HG03060 (cell line): Measurements from ENCODE around the gene CREBBP.

Source experiments
- ATAC-seq: cut with Tn5 transposase; IDR thresholded peaks from one replicate; pipeline ENCODE4 v1.9.1; 2021; ENCODE audit warnings: low read depth, moderate number of reproducible peaks; ENCODE audit not compliant: unreplicated experiment

The CREBBP gene

DNA sequence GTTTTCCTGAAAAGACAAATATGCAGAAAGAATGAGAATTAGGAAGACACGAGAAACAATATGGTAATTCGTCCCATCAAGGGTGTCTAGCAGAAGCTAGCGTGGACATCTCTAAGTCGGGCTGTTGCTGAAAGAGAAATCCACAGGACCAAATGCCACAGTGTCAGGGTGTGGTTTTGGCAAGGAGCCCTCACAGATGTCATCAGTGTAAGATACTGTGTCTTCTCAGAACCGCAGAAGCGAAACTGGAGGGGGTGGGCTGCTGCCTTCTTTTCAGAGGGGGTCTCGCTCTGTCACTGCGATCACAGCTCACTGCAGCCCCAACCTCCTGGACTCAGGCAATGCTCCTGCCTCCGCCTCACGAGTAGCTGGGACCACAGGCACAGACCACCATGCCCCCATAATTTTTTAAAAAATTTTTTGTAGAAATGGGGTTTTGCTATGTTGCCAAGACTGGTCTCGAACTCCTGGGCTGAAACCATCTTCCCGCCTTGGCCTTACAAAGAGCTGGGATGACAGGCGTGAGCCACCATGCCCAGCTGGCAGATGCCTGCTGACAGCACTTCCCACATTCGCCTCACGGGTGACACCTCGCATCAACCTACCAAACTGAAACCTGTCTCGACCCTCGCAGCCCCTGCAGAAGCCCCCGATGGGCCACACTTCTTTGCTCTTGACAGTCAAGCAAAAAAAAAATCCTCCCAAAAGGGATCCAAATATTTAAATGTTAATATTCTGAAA, 189.4 kb downstream of the CREBBP start:
- ATAC-seq, result no peak

DNA sequence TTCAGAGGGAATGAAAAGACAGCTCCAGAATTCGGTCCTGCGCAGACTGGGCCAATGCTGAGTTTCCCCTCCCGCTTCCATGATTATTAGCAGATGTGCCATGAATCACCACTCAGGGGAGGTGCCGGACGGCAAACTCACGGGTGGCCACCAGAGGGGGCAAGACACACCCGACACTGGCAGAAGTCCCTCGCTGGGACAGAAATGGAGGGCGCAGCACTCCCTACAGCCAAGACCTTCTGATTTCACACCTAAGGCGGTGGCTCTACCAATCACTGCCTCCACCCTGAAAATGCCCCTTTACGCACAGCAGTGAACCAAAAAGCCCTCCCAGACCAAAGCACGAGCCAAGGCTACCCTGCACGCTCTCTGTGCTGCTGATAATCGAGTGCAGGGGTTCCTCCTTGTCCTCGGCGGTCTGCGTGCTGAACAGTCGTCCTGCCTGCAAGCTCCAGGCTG, 190.0 kb downstream of the CREBBP start:
- ATAC-seq, result no peak

DNA sequence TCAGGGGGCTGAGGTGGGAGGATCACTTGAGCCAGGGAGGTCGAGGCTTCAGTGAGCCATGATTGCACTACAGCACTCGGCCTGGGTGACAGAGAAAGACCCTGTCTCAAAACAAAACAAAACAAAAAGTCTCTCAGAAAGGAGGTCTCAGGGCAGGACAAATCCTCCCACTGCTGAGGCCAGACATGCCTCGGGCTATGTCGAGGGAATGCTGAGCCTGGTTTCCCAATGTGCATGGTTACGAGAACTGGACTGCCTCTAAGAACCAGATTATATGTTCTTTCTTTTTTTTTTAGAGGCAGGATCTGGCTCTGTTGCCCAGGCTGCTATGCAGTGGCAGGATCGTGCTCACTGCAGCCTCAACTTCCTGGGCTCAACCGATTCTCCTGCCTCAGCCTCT, 190.8 kb downstream of the CREBBP start:
- no peak for ATAC-seq

DNA sequence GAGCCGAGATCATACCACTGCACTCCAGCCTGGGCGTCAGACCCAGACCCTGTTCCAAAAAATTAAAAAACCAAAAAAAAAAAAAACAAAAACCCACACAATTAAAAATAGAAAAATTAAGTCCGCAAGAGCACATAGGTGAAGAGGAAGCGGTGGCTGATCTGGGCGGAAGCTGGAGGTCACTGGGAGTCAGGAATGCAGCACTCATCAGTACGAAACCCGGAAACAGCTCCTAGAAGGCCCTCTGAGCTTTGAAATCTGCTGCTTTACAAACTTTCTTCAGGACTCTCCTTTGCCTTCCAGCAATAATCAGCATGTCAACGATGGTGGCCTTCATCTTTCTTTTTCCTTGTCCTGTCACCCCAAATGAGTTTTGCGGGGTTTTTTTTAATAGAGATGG, 192.7 kb downstream of the CREBBP start:
- ATAC-seq, result no peak

DNA sequence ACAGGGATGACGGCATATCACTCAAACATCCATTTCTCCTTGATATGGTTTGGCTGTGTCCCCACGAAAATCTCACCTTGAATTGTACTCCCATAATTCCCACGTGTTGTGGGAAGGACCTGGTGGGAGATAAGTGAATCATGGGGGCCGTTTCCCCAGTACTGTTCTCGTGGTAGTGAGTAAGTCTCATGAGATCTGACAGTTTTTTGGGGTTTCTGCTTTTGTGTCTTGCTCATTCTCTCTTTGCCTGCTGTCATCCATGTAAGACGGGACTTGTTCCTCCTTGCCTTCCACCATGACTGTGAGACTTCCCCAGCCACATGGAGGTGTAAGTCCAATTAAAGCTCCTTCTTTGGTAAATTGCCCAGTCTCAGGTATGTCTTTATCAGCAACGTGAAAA, 193.5 kb downstream of the CREBBP start:
- ATAC-seq, result no peak

DNA sequence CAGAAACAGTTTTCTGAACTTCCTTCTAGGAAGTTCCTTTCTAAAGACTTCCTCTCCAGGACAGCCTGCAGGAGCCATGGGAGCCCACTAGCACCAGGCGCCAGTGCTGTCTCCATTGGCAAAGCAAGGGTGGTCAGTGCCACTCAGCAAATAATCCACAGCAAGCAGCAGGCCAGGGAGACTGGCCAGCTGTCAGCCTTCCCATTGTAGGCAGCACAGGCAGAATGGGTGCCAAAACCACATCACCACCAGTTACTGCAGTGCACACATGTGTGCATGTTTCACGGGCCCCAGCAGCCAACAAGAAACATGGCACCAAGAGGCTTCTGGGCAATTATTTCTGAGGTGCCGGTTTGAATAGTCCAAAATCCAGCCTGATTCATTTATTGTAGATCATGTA, 199.3 kb downstream of the CREBBP start:
- no peak for ATAC-seq

DNA sequence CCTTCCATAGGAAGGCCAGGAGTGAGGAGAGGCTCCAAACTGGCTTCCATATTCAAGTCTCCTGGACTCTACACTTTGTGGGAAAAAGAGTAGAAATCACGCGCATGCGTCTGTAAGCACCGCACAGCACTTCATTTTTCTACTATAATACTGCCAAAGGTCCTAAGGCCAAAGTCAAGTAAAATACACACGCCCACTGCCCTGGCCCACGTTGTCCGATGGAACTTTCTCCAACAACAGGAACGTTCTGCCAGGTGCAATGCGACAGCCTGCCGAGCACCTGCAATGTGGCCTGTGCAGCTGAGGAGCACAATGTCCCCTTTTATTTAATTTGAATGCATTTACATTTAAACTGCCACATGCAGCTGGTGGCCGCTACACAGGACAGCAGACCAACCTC, 202.5 kb downstream of the CREBBP start:
- no peak for ATAC-seq

DNA sequence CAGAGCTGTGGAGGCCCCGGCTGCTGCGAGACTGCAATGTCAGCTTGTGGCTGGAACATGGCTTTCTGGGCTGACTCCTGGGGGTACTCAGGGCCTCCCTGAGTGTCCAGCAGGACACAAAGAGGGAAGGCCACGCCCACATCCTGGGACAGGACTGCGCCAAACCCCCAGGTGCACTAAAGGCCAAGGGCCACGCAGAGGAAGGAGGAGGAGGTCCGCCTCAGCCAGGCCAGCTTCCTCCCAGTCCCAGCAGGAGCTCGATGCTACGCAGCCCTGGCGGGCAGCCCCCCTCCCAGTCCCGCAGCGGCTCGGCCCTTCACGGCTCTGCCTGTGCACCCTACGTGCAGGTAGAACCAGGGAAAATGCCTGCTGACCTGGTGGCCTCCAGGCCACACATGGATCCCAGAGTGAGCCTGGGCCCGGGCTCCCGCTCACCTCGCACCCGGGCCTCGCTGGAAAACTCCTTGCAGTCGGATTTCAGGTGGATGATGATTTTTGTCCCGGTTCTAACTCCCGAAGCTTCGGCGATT, 204.8 kb downstream of the CREBBP start:
- no peak for ATAC-seq
